Fibroblast of the aortic adventitia (primary cell): Measurements from ENCODE around the gene RALGAPB. TPM values are rescaled to one million over a fixed set of nuclear protein-coding genes. Genes with fewer than 3 reads are reported as not detected.

Experiments used
- DNase-seq: peaks from one replicate; pipeline ENCODE4 v3.0.0-alpha.2; 2010; ENCODE audit warnings: low read depth
- H3K4me3 ChIP-seq: 2 replicates; pipeline ENCODE4 v1.5.1; 2011; ENCODE audit warnings: low read depth, mild to moderate bottlenecking, control low read depth, low read length, moderate library complexity
- CTCF ChIP-seq: IDR thresholded peaks from 2 replicates; pipeline ENCODE4 v1.5.1; 2011; ENCODE audit warnings: mild to moderate bottlenecking, low read length, control low read depth, inconsistent platforms; ENCODE audit not compliant: insufficient read depth
- total RNA-seq: library from RNA; depleted of rRNA; stranded (reverse); fragments of >200 nt; gene quantifications from 2 replicates; pipeline ENCODE4 v1.2.3, GENCODE V29; 2012; ENCODE audit warnings: low replicate concordance

Gene RALGAPB
- total RNA-seq, 1 donor, result 49.0 TPM

DNA sequence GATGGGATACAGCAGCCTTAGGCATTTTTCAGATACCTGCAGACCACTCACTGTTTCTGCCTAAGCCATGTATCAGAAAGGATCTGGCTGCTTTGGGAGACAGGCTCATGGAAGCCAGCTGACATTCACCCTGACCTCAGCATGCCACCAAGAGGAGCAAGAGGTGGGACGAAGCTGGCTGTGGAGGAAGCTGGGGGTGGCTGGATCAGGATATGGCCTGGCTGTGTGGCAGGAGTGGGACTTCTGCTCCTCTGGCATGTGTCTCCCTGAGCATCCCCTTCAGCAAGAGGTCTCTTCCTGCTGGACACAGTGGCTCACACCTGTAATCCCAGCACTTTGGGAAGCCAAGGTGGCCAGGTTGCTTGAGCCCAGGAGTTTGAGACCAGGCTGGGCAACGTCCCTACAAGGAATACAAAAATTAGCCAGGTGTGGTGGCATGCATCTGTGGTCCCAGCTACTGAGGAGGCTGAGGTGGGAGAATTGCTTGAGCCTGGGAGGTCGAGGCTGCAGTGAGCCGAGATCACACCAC lies 109.3 kb downstream of the RALGAPB start:
- no peak overlapping the region for H3K4me3 ChIP-seq
- no peak for TF ChIP-seq CTCF
- no peak for DNase-seq

DNA sequence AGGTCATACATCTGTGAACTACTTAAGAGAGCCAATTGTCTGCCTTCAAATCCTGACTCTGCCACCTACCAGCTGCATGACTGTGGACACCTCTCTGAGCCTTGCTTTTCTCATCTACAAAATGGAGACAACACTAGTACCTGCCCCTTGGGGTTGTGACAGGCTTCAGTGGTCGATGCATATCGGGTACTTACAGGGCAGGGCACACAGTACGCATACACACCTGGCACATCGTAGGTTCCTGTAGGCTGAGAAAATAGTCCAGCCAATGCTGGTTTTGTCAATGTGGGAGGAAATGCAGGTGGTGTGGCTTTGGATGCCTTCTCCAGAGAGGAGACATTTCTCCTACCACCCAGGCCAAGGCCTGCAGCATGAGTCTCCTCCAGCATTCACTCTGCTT lies 110.7 kb downstream of the RALGAPB start:
- TF ChIP-seq CTCF, result no peak
- no peak overlapping the region for H3K4me3 ChIP-seq
- no peak for DNase-seq

DNA sequence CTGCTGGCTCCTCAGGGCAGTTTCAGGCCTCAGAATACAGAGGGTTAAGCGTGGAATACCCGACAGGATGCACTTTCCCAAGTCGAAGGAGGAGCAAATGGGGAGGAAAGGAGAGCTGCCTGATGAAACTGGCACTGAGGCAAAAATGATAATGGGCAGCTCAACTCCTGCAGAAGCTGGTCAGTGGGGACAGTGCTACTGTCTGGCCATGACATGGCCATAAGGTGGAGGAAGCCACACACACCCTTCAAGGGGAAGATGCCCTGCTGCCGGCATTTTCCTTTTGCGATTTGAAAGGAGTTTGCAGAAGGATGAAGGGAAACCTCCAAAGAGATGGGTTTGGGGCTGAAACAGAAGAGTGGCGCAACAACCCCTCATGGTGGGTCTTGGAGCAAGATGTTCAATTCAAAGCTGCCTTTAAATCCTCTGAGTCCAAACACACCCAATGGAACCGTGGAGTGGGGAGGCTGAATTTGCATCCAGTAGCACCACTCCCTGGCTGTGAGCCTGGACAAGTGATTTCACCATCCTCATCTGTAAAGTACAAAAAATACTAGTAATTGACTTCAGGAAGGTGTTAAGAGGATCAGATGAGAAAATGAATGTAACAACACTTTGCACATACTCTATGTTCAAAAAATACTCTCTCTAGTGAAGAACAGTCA lies 111.6 kb downstream of the RALGAPB start:
- H3K4me3 ChIP-seq, result no peak overlapping the region
- no peak for DNase-seq
- TF ChIP-seq CTCF, result no peak

- no peak overlapping the region for H3K4me3 ChIP-seq
- TF ChIP-seq CTCF, result no peak
- DNase-seq, result no peak
These were observed 112.9 kb downstream of the RALGAPB start for GRCh38 chr20:38585404-38586180.

- DNase-seq, result no peak
- H3K4me3 ChIP-seq, result no peak overlapping the region
- no peak for TF ChIP-seq CTCF
These were observed 113.5 kb downstream of the RALGAPB start for GRCh38 chr20:38586181-38586525.

- no peak for DNase-seq
- H3K4me3 ChIP-seq, result no peak overlapping the region
- TF ChIP-seq CTCF, result no peak
These were observed 115.7 kb downstream of the RALGAPB start for GRCh38 chr20:38588303-38588702.
